Stimulated activated CD4-positive, alpha-beta T cell treated with anti-CD3 and anti-CD28 coated beads, Interleukin-15, amount 100 ng/mL, for 1 hour (primary cell): ENCODE data around the gene CA5A.

Experiments used
- DNase-seq, 2 donors: peaks; one replicate each; pipeline ENCODE4 v3.0.0-alpha.2; 2020; ENCODE audit warnings: low read depth in 1 of 2, low spot score in 1 of 2

Gene CA5A

GRCh38 chr16:87854053-87854906 lies 82.0 kb downstream of the CA5A start:
- no peak for DNase-seq

DNA sequence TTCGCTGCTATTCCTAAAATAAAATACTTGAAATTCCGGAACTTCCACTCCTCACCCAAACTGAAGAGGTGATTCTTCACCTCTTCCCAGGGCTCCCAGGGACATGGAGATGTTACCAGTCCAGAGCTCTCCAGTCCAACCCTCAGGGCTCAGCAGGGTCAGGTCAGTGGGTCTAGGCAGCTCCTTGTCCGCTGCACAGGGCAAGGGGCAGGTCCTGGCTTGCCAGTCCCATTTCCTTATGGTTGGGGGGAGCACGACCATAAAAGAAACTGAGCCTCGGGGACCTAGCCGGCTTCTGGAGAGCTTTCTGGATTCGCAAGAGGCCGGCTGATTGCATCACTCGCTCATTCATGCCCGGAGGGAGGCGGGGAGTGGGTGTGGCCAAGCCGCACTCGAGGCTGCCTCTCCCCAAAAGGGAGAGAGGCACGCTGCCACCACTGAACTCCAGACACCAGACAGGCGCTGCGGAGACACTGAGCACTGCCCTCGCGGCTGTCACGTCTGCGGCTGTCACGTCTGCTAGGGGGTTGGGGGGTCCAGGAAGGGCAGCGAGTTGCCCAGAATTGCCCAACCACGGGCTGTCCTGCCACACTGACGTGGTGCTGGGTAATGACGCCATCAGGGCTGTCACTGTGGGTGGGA lies 82.8 kb downstream of the CA5A start:
- DNase-seq = peak; percentile 70 to 80

GRCh38 chr16:87851601-87852000 lies 84.7 kb downstream of the CA5A start:
- no peak for DNase-seq

- DNase-seq = no peak
Observed at GRCh38 chr16:87851141-87851587, 85.2 kb downstream of the CA5A start.

GRCh38 chr16:87850009-87851006 lies 86.0 kb downstream of the CA5A start:
- peak; percentile 54 to 61 for DNase-seq

- DNase-seq = no peak
Observed at GRCh38 chr16:87849419-87850008, 86.8 kb downstream of the CA5A start.

DNA sequence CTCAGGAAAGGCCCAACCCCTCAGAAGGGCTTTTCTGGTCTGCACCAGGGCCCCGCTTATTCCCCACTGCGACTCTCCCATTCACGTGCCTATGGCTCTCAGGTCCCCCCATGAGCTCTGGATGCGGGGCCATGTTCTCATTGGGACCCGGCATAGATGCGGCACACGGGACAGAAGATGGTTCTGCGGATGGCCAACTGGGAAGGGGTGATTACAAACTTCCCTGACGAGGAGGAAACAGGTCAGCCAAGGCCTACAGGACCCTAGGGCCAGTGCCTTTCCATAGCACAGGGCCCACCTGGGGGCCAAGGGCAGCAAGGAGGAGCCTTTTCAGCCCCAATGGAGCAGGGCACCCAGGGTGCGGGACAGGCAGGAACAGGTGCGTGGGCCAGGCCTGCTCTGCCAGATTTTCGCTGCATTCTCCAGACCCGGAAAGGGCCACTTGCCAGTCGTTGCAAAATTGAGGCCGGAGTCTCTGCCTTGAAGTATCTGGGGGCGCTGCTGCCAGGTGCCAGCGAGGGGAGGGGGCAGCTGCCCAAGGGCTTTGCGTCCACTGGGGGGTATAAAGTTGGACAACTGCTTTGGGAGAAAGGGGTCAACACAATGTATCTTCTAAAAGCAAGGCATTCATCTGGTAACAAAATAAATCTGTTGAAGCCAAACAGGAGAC lies 87.5 kb downstream of the CA5A start:
- DNase-seq = no peak

GRCh38 chr16:87847785-87848675 lies 88.3 kb downstream of the CA5A start:
- no peak for DNase-seq

DNA sequence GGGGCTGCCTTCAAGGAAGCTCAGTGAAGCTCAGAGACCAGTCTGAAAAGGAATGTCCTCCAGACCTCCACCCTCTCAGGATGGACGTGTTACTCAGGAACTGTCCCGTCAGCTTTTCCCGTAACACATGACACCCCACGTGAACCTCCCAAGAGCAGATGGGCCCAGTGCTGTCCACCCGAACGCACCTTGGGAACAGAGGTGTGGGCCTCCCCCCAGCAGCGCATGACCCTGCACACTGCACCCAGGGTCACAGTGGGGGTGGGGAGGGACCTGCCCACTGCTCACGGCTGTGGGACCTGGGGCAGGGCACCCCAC lies 88.9 kb downstream of the CA5A start:
- no peak for DNase-seq

GRCh38 chr16:87846705-87847466 lies 89.4 kb downstream of the CA5A start:
- DNase-seq = no peak

GRCh38 chr16:87845807-87846619 lies 90.3 kb downstream of the CA5A start:
- DNase-seq = no peak

- no peak for DNase-seq
Observed at GRCh38 chr16:87845213-87845612, 91.1 kb downstream of the CA5A start.

DNA sequence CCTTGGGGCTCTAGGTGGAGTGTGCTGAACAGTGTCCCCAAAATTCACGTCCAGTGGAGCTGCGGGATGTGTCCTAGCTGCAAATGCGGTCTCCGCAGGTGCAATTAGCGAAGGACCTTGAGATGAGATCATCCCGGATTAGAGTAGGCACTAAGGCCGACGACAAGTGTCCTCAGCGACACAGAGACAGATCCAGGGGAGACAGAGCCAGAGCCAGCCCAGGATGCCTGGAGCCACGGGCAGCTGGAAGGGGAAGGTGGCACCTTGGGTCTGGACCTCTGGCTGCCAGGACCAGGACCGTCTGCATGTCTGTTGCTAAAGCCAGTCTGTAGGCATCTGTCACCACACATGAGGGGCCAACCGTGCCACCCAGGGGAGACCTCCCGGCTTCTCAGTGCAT lies 91.5 kb downstream of the CA5A start:
- DNase-seq = no peak

DNA sequence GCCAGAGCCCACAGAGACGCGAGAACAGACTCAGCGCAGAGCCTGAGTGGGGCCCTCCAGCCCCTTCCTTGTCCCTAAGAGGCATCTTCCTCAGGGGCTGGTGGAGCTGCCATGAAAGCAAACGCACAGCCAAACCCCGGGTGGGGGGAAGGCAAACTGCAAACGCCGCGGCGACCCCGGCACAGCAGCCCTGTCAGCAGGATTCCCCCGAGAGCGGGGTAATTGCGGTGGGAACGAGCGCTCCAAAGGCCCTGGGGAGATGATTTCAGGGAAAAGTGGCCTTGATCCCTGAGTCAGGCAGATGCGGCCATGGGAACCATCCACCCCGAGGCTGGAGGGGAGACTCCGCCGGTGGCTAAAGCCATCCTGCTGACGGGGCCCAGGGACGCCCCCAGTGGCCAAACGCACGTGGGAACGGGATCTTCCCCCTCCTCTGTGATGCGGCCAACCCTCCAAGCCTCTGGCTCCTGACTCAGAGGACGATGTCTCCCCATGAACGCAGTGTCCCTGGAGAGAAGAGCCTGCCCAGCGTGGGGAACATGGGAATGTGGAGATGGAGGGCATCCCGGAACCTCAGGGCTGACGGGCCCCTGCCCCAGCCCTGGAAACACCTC lies 92.1 kb downstream of the CA5A start:
- no peak for DNase-seq

DNA sequence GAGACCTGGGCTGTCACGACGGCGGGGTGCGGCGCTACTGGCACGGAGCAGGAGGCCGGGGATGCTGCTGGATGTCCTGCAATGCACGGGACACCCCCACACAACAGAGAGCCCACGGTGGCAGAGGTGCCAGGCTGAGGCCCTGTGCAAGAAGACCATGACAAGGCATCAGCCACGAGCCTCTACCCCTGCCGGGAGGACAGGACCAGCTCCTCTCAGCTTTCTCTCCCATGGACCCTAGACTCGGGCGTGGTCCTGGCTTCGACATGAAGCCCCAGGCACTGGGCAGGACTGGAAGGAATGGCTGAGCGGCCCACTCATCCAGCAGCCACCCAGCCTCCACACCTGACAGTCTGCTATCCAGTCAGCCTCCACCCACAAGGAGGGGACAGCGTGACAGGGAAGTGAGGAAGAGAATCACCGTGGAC lies 92.6 kb downstream of the CA5A start:
- DNase-seq = no peak

DNA sequence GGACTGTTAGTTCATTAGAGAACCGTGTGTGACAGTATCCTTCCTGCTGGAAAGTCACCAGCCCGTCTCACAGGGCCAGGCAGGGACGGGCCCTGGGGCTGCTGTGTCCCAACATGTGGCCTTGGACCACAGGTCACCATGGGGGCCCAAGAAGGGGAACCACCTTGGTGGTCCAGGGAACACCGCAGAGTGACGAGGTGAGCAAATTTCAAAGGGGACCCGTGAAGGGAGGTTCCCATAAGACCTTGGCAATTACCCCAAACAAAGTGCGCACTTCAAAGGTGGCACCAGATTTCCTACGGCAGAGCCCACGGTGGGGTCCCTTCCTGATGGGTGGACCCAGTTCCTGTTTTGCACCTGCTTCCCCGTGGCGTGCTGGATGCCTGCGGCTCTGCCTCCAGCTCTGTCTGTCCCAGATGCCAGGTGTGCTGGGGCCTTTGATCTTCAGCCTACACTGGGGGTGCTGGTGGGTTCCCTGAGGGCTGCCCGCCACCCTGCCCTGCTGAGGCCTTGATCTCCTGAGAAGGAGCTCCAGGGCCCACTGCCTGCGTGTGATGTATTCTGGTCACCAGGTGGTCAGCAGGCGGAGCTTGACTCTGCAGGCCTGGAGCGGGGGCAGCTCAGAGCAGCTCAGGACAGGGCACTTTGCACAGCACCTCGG lies 94.0 kb downstream of the CA5A start:
- no peak for DNase-seq
